Caco-2 (cell line): ENCODE results near the gene DCAF4. TPM values are rescaled to one million over a fixed set of nuclear protein-coding genes. Genes with fewer than 3 reads are reported as not detected.

ENCODE experiments used
- BruUV-seq: library from RNA; stranded (reverse); fragments of 400-500 nt; replicated peaks from 2 replicates; lab custom pipeline; 2021; lab: Mats Ljungman, UMichigan
- CTCF ChIA-PET: fragments of 300-600 bp; sonication (Branson Sonifier 250); formaldehyde crosslinking; loops from one replicate; lab custom pipeline; 2022; ENCODE audit warnings: antibody characterized with exemption; lab: Charles Lee
- POLR2A ChIA-PET: fragments of 300-600 bp; sonication (Branson Sonifier 250); formaldehyde crosslinking; loops from one replicate; lab custom pipeline; 2022; ENCODE audit warnings: antibody characterized with exemption; lab: Charles Lee
- DNase-seq, 2 experiments: peaks; one replicate each; pipeline versions ENCODE4 v3.0.0 to v3.0.0-alpha.2; 2020 to 2022
- H3K27me3 ChIP-seq: replicated peaks from 2 replicates; pipeline ENCODE4 v1.6.0; 2011; ENCODE audit warnings: low read length; ENCODE audit not compliant: control insufficient read depth, insufficient read depth
- H3K36me3 ChIP-seq: 2 replicates; pipeline ENCODE4 v1.5.1; 2011; ENCODE audit warnings: low read length; ENCODE audit not compliant: control insufficient read depth, insufficient read depth
- H3K4me1 ChIP-seq: fragments of 250-450 bp; sonication (Bioruptor Pico); 2 replicates; pipeline ENCODE4 v1.5.1; 2020; ENCODE audit warnings: mild to moderate bottlenecking
- H3K4me3 ChIP-seq: 2 replicates; pipeline ENCODE4 v1.5.1; 2011; ENCODE audit warnings: low read depth, mild to moderate bottlenecking, control low read depth, low read length
- H3K9me3 ChIP-seq: fragments of 250-450 bp; sonication (Bioruptor Pico); 2 replicates; pipeline ENCODE4 v1.5.1; 2020; ENCODE audit warnings: mild to moderate bottlenecking, moderate library complexity
- H3K27ac Mint-ChIP-seq: one replicate; pipeline ENCODE4 v1.8.0; 2022; ENCODE audit warnings: mixed read lengths; ENCODE audit not compliant: unreplicated experiment
- H3K27me3 Mint-ChIP-seq: one replicate; pipeline ENCODE4 v1.8.0; 2022; ENCODE audit warnings: mixed read lengths; ENCODE audit not compliant: insufficient read depth, unreplicated experiment
- H3K36me3 Mint-ChIP-seq: one replicate; pipeline ENCODE4 v1.8.0; 2022; ENCODE audit warnings: mild to moderate bottlenecking, mixed read lengths; ENCODE audit not compliant: insufficient read depth, unreplicated experiment
- H3K4me1 Mint-ChIP-seq: one replicate; pipeline ENCODE4 v1.8.0; 2022; ENCODE audit warnings: low read depth, mixed read lengths; ENCODE audit not compliant: unreplicated experiment
- H3K4me3 Mint-ChIP-seq: one replicate; pipeline ENCODE4 v1.8.0; 2022; ENCODE audit warnings: mild to moderate bottlenecking, moderate library complexity, mixed read lengths; ENCODE audit not compliant: unreplicated experiment
- H3K9me3 Mint-ChIP-seq: one replicate; pipeline ENCODE4 v1.8.0; 2022; ENCODE audit warnings: mixed read lengths; ENCODE audit not compliant: unreplicated experiment
- intact Hi-C: fragments of 100-400 bp; cut with micrococcal nuclease; formaldehyde crosslinking; loops from one replicate; pipeline ENCODE4 v1.10.0; 2022; ENCODE audit not compliant: unreplicated experiment
- total RNA-seq: library from RNA; stranded (reverse); gene quantifications from 2 replicates; pipeline ENCODE4 v1.2.3, GENCODE V29; 2022
- TF ChIP-seq, protein P1 (sequence below), 2 experiments: fragments of 200-600 bp in 1 of 2; IDR thresholded peaks; 1 replicate in 1 of 2; 2 replicates in 1 of 2; pipeline versions ENCODE4 v1.5.1 to v1.8.0; 2011 to 2022; ENCODE audit warnings: antibody characterized with exemption in 1 of 2, control low read depth in 1 of 2, inconsistent platforms in 1 of 2, low read depth in 1 of 2, low read length in 1 of 2, mild to moderate bottlenecking in 1 of 2, moderate library complexity in 1 of 2; ENCODE audit not compliant: insufficient read depth in 1 of 2, severe bottlenecking in 1 of 2, unreplicated experiment in 1 of 2

Gene DCAF4
- total RNA-seq, 1 experiment from 2014 or later, result 21.1 TPM

DNA sequence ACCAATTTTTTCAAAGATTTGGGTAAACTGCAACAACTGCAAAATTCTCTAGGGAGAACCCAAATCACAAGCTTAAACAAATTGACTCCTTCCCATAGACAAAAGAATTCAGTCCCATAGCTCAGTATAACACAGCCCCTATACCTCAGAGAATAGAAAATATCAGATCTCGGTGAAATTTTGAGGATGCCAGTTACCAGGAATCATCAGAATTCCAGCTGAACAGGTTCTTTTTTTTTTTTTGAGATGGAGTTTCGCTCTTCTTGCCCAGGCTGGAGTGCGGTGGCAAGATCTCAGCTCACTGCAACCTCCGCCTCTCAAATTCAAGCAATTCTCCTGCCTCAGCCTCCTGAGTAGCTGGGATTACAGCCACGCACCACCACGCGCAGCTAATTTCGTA lies 63.9 kb downstream of the DCAF4 start:
- no peaks in the 10 kb centered on the region for H3K4me1 ChIP-seq
- H3K4me3 ChIP-seq, result no peak overlapping the region
- H3K4me3 Mint-ChIP-seq, result no peak overlapping the region
- peaks cover 18% of the 10 kb centered on the region for H3K36me3 Mint-ChIP-seq
- intact Hi-C loops, result no loop called here
- no peak for DNase-seq
- H3K27me3 Mint-ChIP-seq, result no peaks in the 10 kb centered on the region
- no peaks in the 10 kb centered on the region for H3K9me3 Mint-ChIP-seq
- TF ChIP-seq, protein P1, sequence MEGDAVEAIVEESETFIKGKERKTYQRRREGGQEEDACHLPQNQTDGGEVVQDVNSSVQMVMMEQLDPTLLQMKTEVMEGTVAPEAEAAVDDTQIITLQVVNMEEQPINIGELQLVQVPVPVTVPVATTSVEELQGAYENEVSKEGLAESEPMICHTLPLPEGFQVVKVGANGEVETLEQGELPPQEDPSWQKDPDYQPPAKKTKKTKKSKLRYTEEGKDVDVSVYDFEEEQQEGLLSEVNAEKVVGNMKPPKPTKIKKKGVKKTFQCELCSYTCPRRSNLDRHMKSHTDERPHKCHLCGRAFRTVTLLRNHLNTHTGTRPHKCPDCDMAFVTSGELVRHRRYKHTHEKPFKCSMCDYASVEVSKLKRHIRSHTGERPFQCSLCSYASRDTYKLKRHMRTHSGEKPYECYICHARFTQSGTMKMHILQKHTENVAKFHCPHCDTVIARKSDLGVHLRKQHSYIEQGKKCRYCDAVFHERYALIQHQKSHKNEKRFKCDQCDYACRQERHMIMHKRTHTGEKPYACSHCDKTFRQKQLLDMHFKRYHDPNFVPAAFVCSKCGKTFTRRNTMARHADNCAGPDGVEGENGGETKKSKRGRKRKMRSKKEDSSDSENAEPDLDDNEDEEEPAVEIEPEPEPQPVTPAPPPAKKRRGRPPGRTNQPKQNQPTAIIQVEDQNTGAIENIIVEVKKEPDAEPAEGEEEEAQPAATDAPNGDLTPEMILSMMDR (IDR thresholded peaks at IDR 0.05; ENCODE audit: insufficient read depth in 1 of 2, low read depth in 1 of 2, low read length in 1 of 2, severe bottlenecking in 1 of 2, unreplicated experiment in 1 of 2), result no peak
- H3K27me3 ChIP-seq, result no peaks in the 10 kb centered on the region
- H3K9me3 ChIP-seq, result no peaks in the 10 kb centered on the region
- no peaks in the 10 kb centered on the region for H3K4me1 Mint-ChIP-seq
- ChIA-PET POLR2A (no interaction called here), CTCF (no interaction called here)
- BruUV-seq, result no TSS peak
- H3K36me3 ChIP-seq, result no peaks in the 10 kb centered on the region
- no peak overlapping the region for H3K27ac Mint-ChIP-seq

DNA sequence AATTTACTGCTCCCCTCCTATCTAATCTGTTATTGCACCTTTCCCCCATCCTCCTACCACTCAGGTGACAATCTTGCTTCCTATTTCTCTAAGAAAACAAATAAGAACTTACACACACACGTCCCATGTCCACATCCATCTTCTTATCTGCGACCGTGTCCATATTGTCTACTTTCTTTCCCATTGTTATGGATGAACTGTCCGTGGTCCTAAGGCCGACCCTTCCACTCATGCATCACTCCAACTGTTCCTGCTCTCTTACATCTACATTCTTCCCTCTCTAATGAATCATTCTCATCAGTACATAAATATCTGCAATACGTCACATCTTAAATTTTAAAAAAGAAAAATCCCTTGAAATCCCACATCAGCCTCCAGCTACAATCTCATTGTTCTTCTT lies 70.7 kb downstream of the DCAF4 start:
- no peaks in the 10 kb centered on the region for H3K9me3 Mint-ChIP-seq
- POLR2A ChIA-PET, result no interaction called here
- no peaks in the 10 kb centered on the region for H3K4me1 Mint-ChIP-seq
- DNase-seq, result no peak
- H3K36me3 Mint-ChIP-seq, result peaks cover 18% of the 10 kb centered on the region
- Histone ChIP-seq H3K4me3 (no peak overlapping the region), H3K9me3 (no peaks in the 10 kb centered on the region), H3K4me1 (no peaks in the 10 kb centered on the region), H3K36me3 (no peaks in the 10 kb centered on the region), H3K27me3 (no peaks in the 10 kb centered on the region)
- TF ChIP-seq, protein P1 (IDR thresholded peaks at IDR 0.05; ENCODE audit: insufficient read depth in 1 of 2, low read depth in 1 of 2, low read length in 1 of 2, severe bottlenecking in 1 of 2, unreplicated experiment in 1 of 2), result no peak
- no TSS peak for BruUV-seq
- H3K4me3 Mint-ChIP-seq, result no peak overlapping the region
- CTCF ChIA-PET, result no interaction called here
- H3K27ac Mint-ChIP-seq, result no peak overlapping the region
- no peaks in the 10 kb centered on the region for H3K27me3 Mint-ChIP-seq
- intact Hi-C loops, result no loop called here

DNA sequence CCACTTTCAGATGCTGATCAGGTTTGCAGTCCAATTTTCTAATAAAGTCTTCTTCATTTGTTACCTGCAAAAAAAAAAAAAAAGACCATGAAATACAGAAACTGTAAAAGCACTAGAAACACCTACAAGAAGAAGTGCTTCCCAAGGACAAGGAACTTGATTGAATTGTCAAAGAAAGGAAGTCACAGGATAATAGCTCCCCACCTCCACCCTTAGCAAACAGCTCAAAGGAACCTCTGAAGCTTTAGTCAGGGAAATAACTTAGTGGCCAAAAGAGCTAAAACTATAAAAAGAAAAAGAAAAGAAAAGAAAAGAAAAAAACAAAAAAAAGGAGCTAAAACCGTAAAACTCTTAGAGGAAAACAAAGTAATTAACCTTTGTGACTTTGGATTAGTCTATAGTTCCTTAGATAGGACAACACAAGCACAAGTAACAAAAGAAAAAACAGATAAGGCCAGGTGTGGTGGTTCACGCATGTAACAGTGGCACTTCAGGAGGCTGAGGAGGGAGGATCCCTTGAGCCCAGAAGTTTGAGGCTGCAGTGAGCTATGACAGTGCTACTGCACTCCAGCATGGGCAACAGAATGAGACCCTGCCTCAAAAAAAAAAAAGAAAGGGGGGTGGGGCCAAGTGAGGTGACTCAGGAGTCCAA lies 72.1 kb downstream of the DCAF4 start:
- Mint-ChIP-seq H3K36me3 (peaks cover 7% of the 10 kb centered on the region), H3K27me3 (no peaks in the 10 kb centered on the region), H3K9me3 (no peaks in the 10 kb centered on the region), H3K4me3 (no peak overlapping the region), H3K27ac (no peak overlapping the region), H3K4me1 (no peaks in the 10 kb centered on the region)
- Histone ChIP-seq H3K27me3 (no peaks in the 10 kb centered on the region), H3K9me3 (no peaks in the 10 kb centered on the region), H3K4me1 (no peaks in the 10 kb centered on the region), H3K4me3 (no peak overlapping the region), H3K36me3 (no peaks in the 10 kb centered on the region)
- BruUV-seq, result no TSS peak
- intact Hi-C loops, result no loop called here
- POLR2A ChIA-PET, result no interaction called here
- CTCF ChIA-PET, result no interaction called here
- no peak for DNase-seq
- TF ChIP-seq, protein P1 (IDR thresholded peaks at IDR 0.05; ENCODE audit: insufficient read depth in 1 of 2, low read depth in 1 of 2, low read length in 1 of 2, severe bottlenecking in 1 of 2, unreplicated experiment in 1 of 2), result no peak
